T-cell (primary cell): ENCODE measurements around the gene TBCE. TPM values are rescaled to one million over a fixed set of nuclear protein-coding genes. Genes with fewer than 3 reads are reported as not detected.

Experiments
- ATAC-seq, 4 experiments: fragments of 200-7000 bp in 3 of 4; fragments of 150-1000 bp in 1 of 4; cut with Tn5 transposase; replicated peaks in 1 of 4; 1 replicate in 3 of 4; 2 replicates in 1 of 4; pipeline ENCODE4 v1.10.0; 2021; ENCODE audit warnings: moderate library complexity in 3 of 4, mild to moderate bottlenecking in 2 of 4, moderate number of reproducible peaks in 1 of 4
- CTCF ChIA-PET, 2 donors: fragments of 300-600 bp; sonication (Branson Sonifier 250); formaldehyde crosslinking; loops; one replicate each; lab custom pipeline; 2022; ENCODE audit warnings: antibody characterized with exemption in 2 of 2; lab: Charles Lee
- POLR2A ChIA-PET, 2 donors: fragments of 300-600 bp; sonication (Branson Sonifier 250); formaldehyde crosslinking; loops; one replicate each; lab custom pipeline; 2022; ENCODE audit warnings: antibody characterized with exemption in 2 of 2; lab: Charles Lee
- DNase-seq, 35 experiments: peaks; one replicate each; pipeline versions ENCODE4 v3.0.0 to v3.0.0-alpha.2; 2013 to 2023
- H3K27ac ChIP-seq: one replicate; pipeline ENCODE4 v1.5.1; 2013; ENCODE audit warnings: low read length
- H3K27me3 ChIP-seq, 2 experiments: replicated peaks in 1 of 2; 1 replicate in 1 of 2; 2 replicates in 1 of 2; pipeline versions ENCODE4 v1.6.1 to v1.7.0; 2013; ENCODE audit warnings: low read length in 1 of 2, mixed read lengths in 1 of 2; ENCODE audit not compliant: control insufficient read depth in 2 of 2, insufficient read depth in 2 of 2; ENCODE audit errors: extremely low read depth in 1 of 2
- H3K36me3 ChIP-seq, 2 donors: 1 replicate in 1 of 2; 2 replicates in 1 of 2; pipeline versions ENCODE4 v1.6.1 to v1.7.0; 2013; ENCODE audit warnings: low read length in 1 of 2; ENCODE audit not compliant: control insufficient read depth in 2 of 2, insufficient read depth in 1 of 2; ENCODE audit errors: extremely low read depth in 1 of 2
- H3K4me1 ChIP-seq, 2 experiments: 1 replicate in 1 of 2; 2 replicates in 1 of 2; pipeline versions ENCODE4 v1.6.1 to v1.7.0; 2013; ENCODE audit warnings: low read length in 2 of 2, mixed read lengths in 1 of 2; ENCODE audit not compliant: insufficient read depth in 2 of 2, control insufficient read depth in 1 of 2; ENCODE audit errors: extremely low read depth in 1 of 2
- H3K4me3 ChIP-seq, 2 donors: 1 replicate in 1 of 2; 2 replicates in 1 of 2; pipeline versions ENCODE4 v1.5.1 to v1.7.0; 2013; ENCODE audit warnings: mild to moderate bottlenecking in 2 of 2, low read length in 1 of 2, moderate library complexity in 1 of 2; ENCODE audit not compliant: control insufficient read depth in 1 of 2; ENCODE audit errors: extremely low read depth in 1 of 2
- H3K9me3 ChIP-seq: 2 replicates; pipeline ENCODE4 v1.7.0; 2013
- H3K27ac Mint-ChIP-seq, 2 donors: one replicate each; pipeline ENCODE4 v1.8.0; 2020 to 2021; ENCODE audit warnings: mild to moderate bottlenecking in 2 of 2, mixed read lengths in 2 of 2
- H3K27me3 Mint-ChIP-seq, 2 donors: one replicate each; pipeline ENCODE4 v1.8.0; 2021 to 2022; ENCODE audit warnings: mixed read lengths in 2 of 2
- H3K36me3 Mint-ChIP-seq: one replicate; pipeline ENCODE4 v1.8.0; 2021; ENCODE audit warnings: mixed read lengths
- H3K4me1 Mint-ChIP-seq, 3 donors: one replicate each; pipeline ENCODE4 v1.8.0; 2020 to 2022; ENCODE audit warnings: mixed read lengths in 3 of 3, mild to moderate bottlenecking in 1 of 3
- H3K4me3 Mint-ChIP-seq, 3 donors: one replicate each; pipeline ENCODE4 v1.8.0; 2020 to 2022; ENCODE audit warnings: mild to moderate bottlenecking in 3 of 3, mixed read lengths in 3 of 3, moderate library complexity in 3 of 3
- H3K9me3 Mint-ChIP-seq, 3 donors: one replicate each; pipeline ENCODE4 v1.8.0; 2020 to 2022; ENCODE audit warnings: mixed read lengths in 3 of 3
- WGBS: methylation state at CpG from one replicate; pipeline ENCODE4 v1.1.5; 2013; ENCODE audit warnings: missing lambda C conversion rate; ENCODE audit not compliant: insufficient coverage; 5-methylcytosine and 5-hydroxymethylcytosine counted together
- total RNA-seq, 35 experiments: library from RNA in 6 of 35; stranded (reverse) in 6 of 35; fragments of 120-200 nt in 1 of 35; gene quantifications; one replicate each; pipeline versions ENCODE4 v1.2.1 to v1.2.4 and lab custom pipeline; 2013 to 2026

TBCE gene
- total RNA-seq, 5 donors from 2014 or later (not counting 1 experiment from before 2014, with no cell fraction given) = 15.6 to 21.5 (median 18.6) TPM

GRCh38 chr1:235417086-235417697, 50.0 kb downstream of the TBCE start:
- peaks cover 3 to 7% of the 10 kb centered on the region in 2 donors for H3K36me3 ChIP-seq
- Mint-ChIP-seq H3K4me1 (peaks cover 9 to 11% (median 10%) of the 10 kb centered on the region in 3 donors), H3K27ac (no peak overlapping the region), H3K27me3 (no peaks in the 10 kb centered on the region), H3K9me3 (no peaks in the 10 kb centered on the region), H3K36me3 (peaks cover 10% of the 10 kb centered on the region), H3K4me3 (no peak overlapping the region)
- 8% methylated on average over 3 of the region's 8 CpGs for WGBS
- ATAC-seq = peak in 3 of 4 experiments; percentile 53 to 68 (median 54)
- no peaks in the 10 kb centered on the region for H3K27me3 ChIP-seq
- H3K9me3 ChIP-seq = no peaks in the 10 kb centered on the region
- POLR2A ChIA-PET = interaction anchor here (0.5 to 0.9 kb wide), 3 partner anchors 178 to 228 kb away, joined by 4 to 8 read pairs (median 4); no protein-coding TSS in a partner anchor
- no peak overlapping the region for H3K27ac ChIP-seq
- H3K4me1 ChIP-seq = peaks cover 0 to 4% of the 10 kb centered on the region in 2 experiments
- CTCF ChIA-PET = interaction anchor here (0.6 to 2.6 kb wide), 42 partner anchors 10 to 770 kb away, joined by 3 to 26 read pairs (median 4); partner anchors contain the start of gene TBCE (in 1 of the 2)
- DNase-seq = peak in 32 of 35 experiments; percentile 9 to 77 (median 43)
- H3K4me3 ChIP-seq = no peak overlapping the region

GRCh38 chr1:235421751-235422150, 54.5 kb downstream of the TBCE start:
- H3K27ac Mint-ChIP-seq = no peak overlapping the region
- H3K27me3 Mint-ChIP-seq = no peaks in the 10 kb centered on the region
- peaks cover 17% of the 10 kb centered on the region for H3K36me3 Mint-ChIP-seq
- POLR2A ChIA-PET = no interaction called here
- H3K4me1 Mint-ChIP-seq = peaks cover 21 to 35% (median 23%) of the 10 kb centered on the region in 3 donors
- Histone ChIP-seq H3K4me3 (no peak overlapping the region), H3K36me3 (peaks cover 3 to 4% of the 10 kb centered on the region in 2 donors), H3K27ac (no peak overlapping the region), H3K4me1 (peaks cover 0 to 20% of the 10 kb centered on the region in 2 experiments), H3K9me3 (no peaks in the 10 kb centered on the region), H3K27me3 (no peaks in the 10 kb centered on the region)
- ATAC-seq = no peak
- H3K9me3 Mint-ChIP-seq = no peaks in the 10 kb centered on the region
- 75% methylated on average over 2 of the region's 3 CpGs for WGBS
- peak in 1 of 35 experiments; percentile 2 for DNase-seq
- H3K4me3 Mint-ChIP-seq = peak overlapping the region in 1 of 3 donors; percentile 12
- CTCF ChIA-PET = no interaction called here

- 11% methylated on average over 5 of the region's 12 CpGs for WGBS
- ATAC-seq = peak; percentile 76 to 90 (median 81)
- Mint-ChIP-seq H3K4me1 (peaks cover 21 to 35% (median 23%) of the 10 kb centered on the region in 3 donors), H3K27ac (peak overlapping the region; percentile 66 to 80), H3K9me3 (no peaks in the 10 kb centered on the region), H3K27me3 (no peaks in the 10 kb centered on the region), H3K4me3 (peak overlapping the region in 2 of 3 donors; percentile 10 to 67), H3K36me3 (peaks cover 13% of the 10 kb centered on the region)
- CTCF ChIA-PET = interaction anchor here (0.5 kb wide), 2 partner anchors 10 to 1077 kb away, joined by 3 to 5 read pairs; no protein-coding TSS in a partner anchor
- peak in 25 of 35 experiments; percentile 3 to 46 (median 14) for DNase-seq
- Histone ChIP-seq H3K36me3 (peaks cover 3 to 9% of the 10 kb centered on the region in 2 donors), H3K4me1 (peaks cover 0 to 20% of the 10 kb centered on the region in 2 experiments), H3K27ac (no peak overlapping the region), H3K4me3 (no peak overlapping the region), H3K9me3 (no peaks in the 10 kb centered on the region), H3K27me3 (no peaks in the 10 kb centered on the region)
- POLR2A ChIA-PET = interaction anchor here in 1 of 2 donors (0.6 kb wide), 1 partner anchor 249 kb away, joined by 12 read pairs; no protein-coding TSS in a partner anchor
Observed at GRCh38 chr1:235423214-235423652, 56.0 kb downstream of the TBCE start.

GRCh38 chr1:235424092-235424491, 56.9 kb downstream of the TBCE start:
- H3K9me3 Mint-ChIP-seq = no peaks in the 10 kb centered on the region
- POLR2A ChIA-PET = interaction anchor here in 1 of 2 donors (0.6 to 0.7 kb wide), 3 partner anchors 10 to 92 kb away, joined by 5 to 13 read pairs (median 9); no protein-coding TSS in a partner anchor
- no peak overlapping the region for H3K27ac Mint-ChIP-seq
- CTCF ChIA-PET = interaction anchor here (0.6 to 0.7 kb wide), 5 partner anchors 18 to 879 kb away, joined by 3 to 6 read pairs (median 4); no protein-coding TSS in a partner anchor
- peaks cover 21 to 35% (median 23%) of the 10 kb centered on the region in 3 donors for H3K4me1 Mint-ChIP-seq
- 80% methylated on average over 1 of the region's 8 CpGs for WGBS
- peaks cover 0 to 20% of the 10 kb centered on the region in 2 experiments for H3K4me1 ChIP-seq
- H3K9me3 ChIP-seq = no peaks in the 10 kb centered on the region
- H3K4me3 Mint-ChIP-seq = no peak overlapping the region
- H3K36me3 ChIP-seq = peaks cover 3 to 9% of the 10 kb centered on the region in 2 donors
- no peak overlapping the region for H3K27ac ChIP-seq
- H3K4me3 ChIP-seq = no peak overlapping the region
- peaks cover 13% of the 10 kb centered on the region for H3K36me3 Mint-ChIP-seq
- ATAC-seq (no peak), DNase-seq (no peak)
- H3K27me3 Mint-ChIP-seq = no peaks in the 10 kb centered on the region
- no peaks in the 10 kb centered on the region for H3K27me3 ChIP-seq

- DNase-seq (no peak), ATAC-seq (no peak)
- Mint-ChIP-seq H3K36me3 (peaks cover 9% of the 10 kb centered on the region), H3K4me1 (peaks cover 21 to 35% (median 23%) of the 10 kb centered on the region in 3 donors), H3K9me3 (no peaks in the 10 kb centered on the region), H3K27ac (no peak overlapping the region), H3K27me3 (no peaks in the 10 kb centered on the region), H3K4me3 (no peak overlapping the region)
- POLR2A ChIA-PET = interaction anchor here in 1 of 2 donors (0.6 kb wide), 1 partner anchor 218 kb away, joined by 3 read pairs; no protein-coding TSS in a partner anchor
- no peaks in the 10 kb centered on the region for H3K9me3 ChIP-seq
- no peak overlapping the region for H3K4me3 ChIP-seq
- WGBS = 95% methylated on average over 4 of the region's 9 CpGs
- H3K27ac ChIP-seq = no peak overlapping the region
- no peaks in the 10 kb centered on the region for H3K27me3 ChIP-seq
- peaks cover 0 to 20% of the 10 kb centered on the region in 2 experiments for H3K4me1 ChIP-seq
- peaks cover 0 to 5% of the 10 kb centered on the region in 2 donors for H3K36me3 ChIP-seq
- CTCF ChIA-PET = no interaction called here
Observed at GRCh38 chr1:235425357-235425756, 58.1 kb downstream of the TBCE start.

GRCh38 chr1:235426143-235426542, 58.9 kb downstream of the TBCE start:
- Histone ChIP-seq H3K9me3 (no peaks in the 10 kb centered on the region), H3K4me3 (no peak overlapping the region), H3K27ac (no peak overlapping the region), H3K27me3 (no peaks in the 10 kb centered on the region), H3K36me3 (peaks cover 0 to 8% of the 10 kb centered on the region in 2 donors), H3K4me1 (peaks cover 0 to 20% of the 10 kb centered on the region in 2 experiments)
- ChIA-PET POLR2A (interaction anchor here in 1 of 2 donors (0.6 kb wide), 1 partner anchor 219 kb away, joined by 3 read pairs; no protein-coding TSS in a partner anchor), CTCF (no interaction called here)
- 100% methylated on average over 1 of the region's 4 CpGs for WGBS
- no peak overlapping the region for H3K27ac Mint-ChIP-seq
- no peak for ATAC-seq
- no peak for DNase-seq
- H3K36me3 Mint-ChIP-seq = peaks cover 12% of the 10 kb centered on the region
- peaks cover 21 to 35% (median 23%) of the 10 kb centered on the region in 3 donors for H3K4me1 Mint-ChIP-seq
- no peaks in the 10 kb centered on the region for H3K9me3 Mint-ChIP-seq
- no peak overlapping the region for H3K4me3 Mint-ChIP-seq
- H3K27me3 Mint-ChIP-seq = no peaks in the 10 kb centered on the region
